OCI-M2 (cell line): ENCODE results near the gene RAMAC.
"Not testable (repeated sequence)": the region's sequence is repeated elsewhere in the genome, so short reads cannot be mapped to it uniquely, and the experiment has no call there.

Experiments used
- DNase-seq: peaks from one replicate; lab custom pipeline; 2025; ENCODE audit not compliant: unreplicated experiment; lab: John Stamatoyannopoulos, UW

The RAMAC gene

DNA sequence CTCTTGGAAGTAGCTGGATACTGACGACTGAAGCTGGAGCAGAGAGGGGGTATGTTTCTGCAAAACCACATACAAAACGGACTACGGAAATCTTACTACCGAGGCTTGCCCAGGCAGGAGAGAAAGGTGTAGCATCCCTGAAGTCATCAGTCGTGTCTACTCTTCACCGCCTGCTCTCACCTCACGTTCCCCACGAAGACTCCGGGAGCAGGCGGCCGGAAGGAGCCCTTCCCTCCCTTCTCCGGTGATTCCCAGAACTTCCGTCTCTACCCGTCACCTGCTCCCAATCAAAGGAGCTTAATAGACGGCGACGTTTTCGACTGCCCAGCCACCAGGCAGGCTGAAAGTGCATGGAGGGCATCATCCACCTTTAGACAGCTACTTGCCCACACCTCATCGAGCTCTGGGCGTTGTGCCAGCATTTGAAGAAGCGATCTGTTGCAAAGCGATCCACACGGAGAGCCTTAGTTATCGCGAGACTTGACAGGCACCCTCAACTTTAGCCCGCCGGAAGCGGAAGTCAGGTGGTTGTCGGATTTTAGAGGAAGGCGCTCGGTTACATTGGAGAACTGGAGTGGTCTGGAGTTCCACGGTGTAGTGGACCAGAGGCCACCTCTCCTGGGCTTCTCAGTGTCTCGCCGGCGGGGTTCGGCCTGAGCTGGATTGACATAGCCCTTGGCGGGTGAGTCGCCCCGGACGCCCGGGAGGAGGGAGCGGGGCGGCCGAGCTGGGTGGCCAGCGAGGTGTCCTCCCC, at the start of gene RAMAC:
Gene RAMAC (plus strand): TSS at position 523 of the 754 bp plus-strand sequence. CDS start 2,809 bp downstream, outside the sequence.
- peak; percentile 45 for DNase-seq

DNA sequence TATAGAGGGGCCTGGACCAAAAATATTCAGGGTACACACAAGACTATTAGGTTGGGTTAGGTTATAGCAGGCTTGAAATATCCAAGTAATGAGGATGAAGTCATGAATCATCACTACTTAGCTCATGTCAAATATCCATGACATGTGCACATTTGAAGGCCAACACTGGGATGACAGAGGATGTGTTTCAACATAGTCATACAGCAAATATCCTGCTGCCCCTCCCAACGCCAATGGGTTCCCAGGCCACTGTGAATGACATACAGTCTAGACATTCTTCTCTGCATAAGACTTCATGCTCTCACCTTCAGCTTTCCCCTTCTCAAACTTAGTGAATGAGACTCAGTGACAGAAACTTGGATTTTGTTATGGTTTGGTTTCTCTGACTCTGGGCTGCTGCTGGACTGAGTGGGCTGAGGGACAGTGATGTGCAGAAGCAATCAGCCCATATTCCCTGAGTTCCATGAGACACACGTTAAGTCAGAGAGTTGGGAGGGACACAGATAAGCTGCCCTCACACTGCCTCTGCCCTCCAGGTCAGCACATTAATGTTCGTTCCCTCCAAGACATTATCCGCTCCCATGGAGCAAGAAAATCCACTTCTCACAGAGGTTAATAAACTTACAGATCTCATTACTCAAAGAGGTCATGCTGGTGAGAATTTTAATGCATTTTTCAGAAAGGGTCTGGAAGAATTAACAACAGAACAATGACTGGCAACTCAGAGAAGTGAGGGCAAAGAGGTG, 48.9 kb upstream of the RAMAC start:
- no peak for DNase-seq

DNA sequence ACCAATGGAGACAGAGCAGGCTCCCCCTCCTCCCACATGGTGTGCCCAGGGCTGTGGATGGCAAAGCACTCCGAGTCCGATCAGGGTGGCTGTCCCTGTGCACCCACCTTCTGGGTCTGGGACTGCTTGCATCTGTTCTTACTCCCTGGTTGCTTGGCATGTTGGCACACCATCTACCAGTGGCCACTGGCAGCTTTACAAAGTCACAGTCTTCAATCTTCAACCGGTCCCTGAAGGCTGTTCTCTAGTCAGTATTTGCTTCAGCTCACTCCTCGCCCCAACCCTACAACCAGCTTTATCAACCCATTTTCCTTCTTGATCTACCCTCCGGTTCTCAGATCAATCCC, 48.3 kb upstream of the RAMAC start:
- DNase-seq = no peak

DNA sequence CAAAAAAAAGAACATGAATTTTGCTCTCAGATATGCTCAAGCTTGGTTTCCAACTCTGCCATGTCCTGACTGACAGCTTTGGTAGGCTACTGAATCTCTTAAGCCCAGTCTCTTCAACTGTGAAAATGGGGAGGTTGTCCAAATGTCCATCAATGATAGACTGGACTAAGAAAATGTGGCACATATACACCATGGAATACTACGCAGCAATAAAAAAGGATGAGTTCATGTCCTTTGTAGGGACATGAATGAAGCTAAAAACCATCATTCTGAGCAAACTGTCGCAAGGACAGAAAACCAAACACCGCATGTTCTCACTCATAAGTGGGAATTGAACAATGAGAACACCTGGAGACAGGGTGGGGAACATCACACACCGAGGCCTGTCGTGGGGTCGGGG, 46.3 kb upstream of the RAMAC start:
- not testable (repeated sequence) for DNase-seq

DNA sequence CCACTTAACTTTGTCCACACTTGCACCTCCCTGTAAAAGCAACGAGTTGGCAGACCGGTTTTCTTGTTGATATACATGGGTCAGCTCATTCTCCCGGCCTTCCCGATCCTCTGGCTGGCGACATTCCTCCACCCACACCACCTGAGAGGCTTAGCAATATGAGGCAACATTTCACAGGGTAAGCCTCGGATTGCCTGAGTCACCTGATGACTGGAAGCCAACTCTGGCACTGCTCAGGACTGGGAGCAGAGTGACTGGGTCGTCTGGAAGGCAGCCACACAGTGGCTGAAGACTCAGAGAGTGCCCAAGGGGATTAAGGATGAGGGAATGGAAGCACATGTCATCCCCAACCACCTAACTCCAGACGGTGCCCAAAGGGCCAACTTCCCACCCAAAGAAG, 43.3 kb upstream of the RAMAC start:
- no peak for DNase-seq

GRCh38 chr15:82943176-82943575, 42.8 kb upstream of the RAMAC start:
- DNase-seq = no peak

- no peak for DNase-seq
Measured at GRCh38 chr15:82944056-82944455, 42.0 kb upstream of the RAMAC start.

DNA sequence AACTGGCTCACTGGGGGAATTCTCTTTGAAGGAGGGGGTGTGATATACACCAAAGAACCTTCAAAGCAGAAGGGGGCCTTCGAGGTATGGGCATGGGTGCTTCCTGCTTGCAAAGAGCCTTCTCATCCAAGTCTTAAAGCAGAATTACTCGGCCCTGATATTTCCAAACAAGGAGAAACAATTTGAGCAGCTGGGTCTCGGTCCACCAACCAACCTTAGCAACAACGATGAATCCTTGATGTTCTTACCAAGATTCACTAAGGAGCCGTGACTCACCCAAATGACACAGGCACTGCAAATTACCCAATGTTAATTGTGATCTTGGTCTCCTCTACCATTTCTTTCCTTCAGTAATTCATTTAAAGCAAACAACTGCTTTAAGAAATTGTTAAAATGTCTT, 41.2 kb upstream of the RAMAC start:
- DNase-seq = no peak

DNA sequence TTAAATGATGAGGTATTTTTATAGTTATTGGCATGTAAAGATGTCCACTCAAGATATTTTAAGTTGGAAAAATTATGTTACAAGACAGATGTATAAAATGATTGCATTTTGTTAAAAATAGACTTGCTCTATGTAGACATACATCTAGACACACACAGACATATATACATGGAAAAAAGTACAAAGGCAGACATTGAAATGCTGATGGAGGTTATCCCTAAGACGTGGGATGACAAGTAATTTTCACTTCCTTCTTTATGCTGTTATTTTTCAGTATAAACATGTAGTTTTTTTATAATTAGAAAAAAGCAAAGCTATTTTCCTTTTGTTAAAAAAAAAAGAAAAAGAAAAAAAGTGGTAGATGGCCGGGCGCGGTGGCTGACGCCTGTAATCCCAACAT, 40.7 kb upstream of the RAMAC start:
- no peak for DNase-seq

GRCh38 chr15:82946155-82946701, 39.8 kb upstream of the RAMAC start:
- no peak for DNase-seq

DNA sequence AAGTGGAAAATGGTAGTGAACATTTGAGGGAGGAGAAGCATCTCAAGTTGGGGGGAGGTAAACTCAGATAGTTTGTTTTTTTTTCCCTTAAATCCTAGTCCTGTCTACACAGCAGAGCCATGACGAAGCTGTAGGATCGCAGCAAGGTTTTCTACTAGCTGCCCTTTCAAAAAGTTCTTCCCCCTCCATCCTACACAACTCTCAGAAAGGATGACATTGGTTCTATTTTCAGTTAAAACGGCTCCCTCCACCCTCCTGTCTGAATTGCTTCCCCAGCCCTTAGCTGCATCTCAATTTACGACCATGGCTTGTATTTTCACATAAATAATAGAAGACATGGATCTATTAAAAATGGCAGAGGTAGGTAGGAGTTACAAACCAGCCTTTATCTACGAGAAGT, 35.7 kb upstream of the RAMAC start:
- DNase-seq = no peak

- no peak for DNase-seq
Measured at GRCh38 chr15:82950746-82951370, 35.2 kb upstream of the RAMAC start.

DNA sequence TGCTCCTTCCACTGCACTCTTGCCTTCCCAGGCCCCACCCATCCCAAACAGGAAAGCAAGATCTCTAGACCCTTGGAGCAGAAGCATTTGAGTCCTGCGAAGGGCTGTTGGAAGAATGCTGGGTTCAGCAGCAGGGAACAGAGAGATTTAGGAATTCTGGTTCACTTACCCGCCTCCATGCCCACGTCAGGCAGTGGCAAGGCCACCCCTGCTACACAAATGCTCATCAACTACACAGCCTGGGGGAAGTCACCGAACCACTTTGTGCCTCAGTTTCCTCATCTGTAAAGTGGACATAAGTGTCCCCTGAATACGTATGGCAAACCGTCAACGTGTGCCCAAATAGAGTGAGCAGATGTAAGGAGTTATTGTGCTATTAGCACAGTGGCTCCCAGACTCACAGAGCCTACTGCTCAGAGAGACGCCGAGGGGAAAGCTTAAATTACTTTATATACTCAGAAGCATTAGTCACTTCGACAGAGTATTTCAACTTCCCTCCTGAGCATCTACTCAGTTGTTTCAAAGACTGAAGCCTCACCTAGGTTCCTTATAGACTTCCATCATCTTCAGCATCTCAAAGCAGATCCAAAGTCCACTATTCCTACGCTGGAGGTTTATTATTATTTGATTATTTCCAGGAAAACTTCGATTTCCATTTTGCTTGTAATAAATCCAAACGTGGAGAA, 34.4 kb upstream of the RAMAC start:
- no peak for DNase-seq

DNA sequence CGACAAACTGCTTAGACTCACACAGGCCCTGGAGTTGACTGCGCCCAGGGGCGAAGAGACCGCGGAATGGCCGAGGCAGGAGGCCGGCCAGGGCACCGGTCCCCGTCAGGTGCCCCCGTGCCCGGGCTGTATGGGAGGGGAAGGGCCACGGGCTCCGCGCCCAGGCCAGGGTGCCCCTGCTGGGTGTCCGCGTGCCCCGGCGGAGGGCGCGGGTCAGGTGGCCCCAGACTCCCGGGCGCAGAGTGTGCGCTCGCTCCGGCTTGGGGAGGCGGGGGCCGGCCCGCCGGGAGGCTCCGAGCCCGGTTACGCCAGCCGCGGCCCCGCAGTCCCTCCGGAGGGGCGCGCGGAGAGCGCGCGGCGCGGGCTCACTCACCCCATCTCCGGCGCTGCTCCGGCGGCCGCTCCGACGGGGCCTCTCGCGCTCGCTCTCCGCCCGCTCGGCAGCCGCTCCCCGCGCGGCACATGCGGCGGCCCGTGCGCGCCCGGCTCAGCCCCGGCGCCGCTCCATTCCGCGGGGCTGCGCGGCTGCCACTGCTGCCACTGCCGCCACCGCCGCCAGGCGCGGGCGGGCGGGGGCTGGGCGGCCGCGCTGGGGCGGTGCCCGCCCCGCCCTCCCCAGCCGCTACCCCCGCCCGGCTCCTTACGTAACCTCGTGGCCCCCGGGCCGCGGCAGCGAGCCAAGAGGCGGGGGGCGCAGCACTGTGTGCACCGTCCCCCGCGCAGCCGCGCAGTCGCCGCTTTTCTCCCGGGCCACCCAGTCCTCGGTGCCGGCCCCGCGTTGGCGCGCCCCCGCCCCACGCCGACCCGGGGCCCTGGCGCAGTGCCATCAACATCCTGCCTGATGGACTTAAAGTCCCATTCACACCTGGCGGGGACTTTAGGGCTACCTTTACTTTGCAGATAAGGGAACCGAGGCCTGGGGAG, 33.6 kb upstream of the RAMAC start, which contains the start of gene HOMER2:
Gene HOMER2 (minus strand): TSS at position 563 of the 924 bp plus-strand sequence. CDS start 185 bp downstream, at position 378.
- DNase-seq = no peak

- DNase-seq = no peak
Measured at GRCh38 chr15:82958638-82959037, 27.4 kb upstream of the RAMAC start.

DNA sequence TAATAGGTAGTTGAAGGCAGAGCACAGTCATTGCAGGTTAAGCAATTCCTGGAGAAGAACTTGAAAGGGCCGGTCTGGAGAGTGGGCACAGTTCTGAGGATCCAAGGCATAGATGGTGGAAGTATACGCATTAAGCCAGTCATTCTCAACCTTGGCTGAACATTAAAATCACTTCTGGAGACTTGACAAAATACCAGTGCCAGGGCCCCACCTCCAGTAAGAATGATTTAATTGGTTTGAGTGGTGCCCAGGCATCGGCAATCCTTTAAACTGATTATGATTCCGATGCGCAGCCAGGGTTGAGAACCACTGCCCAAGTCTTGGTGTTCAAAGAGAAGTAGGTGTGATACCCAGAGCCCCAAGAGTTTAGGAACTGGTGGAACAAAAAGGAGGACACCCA, 26.6 kb upstream of the RAMAC start:
- DNase-seq = no peak

DNA sequence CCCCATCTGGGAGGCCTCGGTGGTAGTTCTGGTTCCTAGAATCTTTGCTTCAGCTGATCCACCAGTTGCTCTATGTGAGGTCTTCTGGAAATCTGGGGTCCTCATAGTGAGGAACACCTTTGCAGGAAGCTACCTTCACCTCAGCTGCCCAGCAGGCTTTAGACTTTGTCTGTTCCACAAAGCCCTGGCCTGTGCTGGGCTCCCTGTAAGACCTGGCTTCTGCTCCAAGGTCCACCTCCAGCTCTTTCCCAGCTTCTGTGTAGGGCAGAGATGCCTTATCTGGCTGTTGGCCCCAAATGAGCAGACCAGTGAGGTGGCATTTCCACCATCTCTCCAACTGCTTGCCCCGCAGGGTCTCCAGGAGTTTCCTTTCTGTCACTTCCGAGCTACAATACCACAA, 25.2 kb upstream of the RAMAC start:
- no peak for DNase-seq

- no peak for DNase-seq
Measured at GRCh38 chr15:82963471-82964341, 22.3 kb upstream of the RAMAC start.

- DNase-seq = no peak
Measured at GRCh38 chr15:82964890-82965289, 21.1 kb upstream of the RAMAC start.
